C4-2B (cell line): ENCODE data around the gene MAPRE2.

Experiments
- H3K27ac ChIP-seq: fragments of 450-650 bp; 2 replicates; pipeline ENCODE4 v1.5.1; 2017
- CTCF ChIP-seq: fragments of 450-650 bp; conservative IDR thresholded peaks from 2 replicates; pipeline ENCODE4 v1.5.1; 2017; ENCODE audit warnings: mild to moderate bottlenecking
- ZFX ChIP-seq: fragments of 450-650 bp; IDR thresholded peaks from 2 replicates; pipeline ENCODE4 v1.6.1; 2017

Gene MAPRE2

GRCh38 chr18:35061804-35062203 lies 20.6 kb downstream of the MAPRE2 start:
- H3K27ac ChIP-seq, result no peak overlapping the region
- TF ChIP-seq ZFX (no peak), CTCF (no peak)

GRCh38 chr18:35062408-35062807 lies 21.2 kb downstream of the MAPRE2 start:
- H3K27ac ChIP-seq, result no peak overlapping the region
- TF ChIP-seq ZFX, result no peak
- TF ChIP-seq CTCF, result no peak

- no peak overlapping the region for H3K27ac ChIP-seq
- no peak for TF ChIP-seq CTCF
- TF ChIP-seq ZFX, result no peak
Observed at GRCh38 chr18:35063875-35064690, 22.9 kb downstream of the MAPRE2 start.

- TF ChIP-seq CTCF (no peak), ZFX (no peak)
- no peak overlapping the region for H3K27ac ChIP-seq
Observed at GRCh38 chr18:35067454-35067853, 26.2 kb downstream of the MAPRE2 start.

- H3K27ac ChIP-seq, result no peak overlapping the region
- no peak for TF ChIP-seq ZFX
- TF ChIP-seq CTCF, result no peak
Observed at GRCh38 chr18:35071819-35072247, 30.6 kb downstream of the MAPRE2 start.

GRCh38 chr18:35072616-35073015 lies 31.4 kb downstream of the MAPRE2 start:
- no peak overlapping the region for H3K27ac ChIP-seq
- no peak for TF ChIP-seq ZFX
- TF ChIP-seq CTCF, result no peak

GRCh38 chr18:35073186-35074105 lies 32.2 kb downstream of the MAPRE2 start:
- H3K27ac ChIP-seq, result no peak overlapping the region
- TF ChIP-seq CTCF, result no peak
- TF ChIP-seq ZFX, result no peak
